HG02840 (cell line): ENCODE results near the gene CST8.
"Not testable (repeated sequence)": the region's sequence is repeated elsewhere in the genome, so short reads cannot be mapped to it uniquely, and the experiment has no call there.

ENCODE experiments used
- ATAC-seq: cut with Tn5 transposase; IDR thresholded peaks from one replicate; pipeline ENCODE4 v1.9.1; 2021; ENCODE audit warnings: mild to moderate bottlenecking, moderate library complexity, moderate number of reproducible peaks; ENCODE audit not compliant: unreplicated experiment, low FRiP score

Gene CST8

GRCh38 chr20:23490817-23491216 lies at the start of gene CST8:
CST8 (plus strand) TSS chr20:23491117; CDS start chr20:23491668, 551 bp downstream.
- no peak for ATAC-seq

DNA sequence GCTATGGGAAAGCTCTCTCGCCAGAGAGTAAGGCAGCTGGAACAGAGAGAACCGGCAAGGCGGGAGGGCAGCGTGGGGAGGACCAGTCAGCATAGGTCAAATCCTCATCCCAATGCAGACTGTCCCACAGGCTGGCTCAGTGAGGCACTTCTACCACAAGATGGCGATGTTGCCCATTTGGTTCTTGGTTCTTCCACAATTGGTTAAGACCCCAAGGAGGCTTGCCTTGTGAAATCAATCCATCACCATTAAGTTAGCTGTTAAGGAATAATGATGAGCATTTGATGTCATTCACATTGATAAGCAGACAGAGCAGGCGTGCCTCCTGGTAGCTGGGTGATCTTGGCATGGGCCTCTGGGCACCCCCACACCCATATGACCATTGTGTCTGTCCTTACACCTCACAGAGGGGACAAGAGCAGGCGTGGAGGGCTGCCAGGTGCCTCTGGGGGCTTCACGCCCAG lies 49.0 kb upstream of the CST8 start:
- ATAC-seq, result no peak

DNA sequence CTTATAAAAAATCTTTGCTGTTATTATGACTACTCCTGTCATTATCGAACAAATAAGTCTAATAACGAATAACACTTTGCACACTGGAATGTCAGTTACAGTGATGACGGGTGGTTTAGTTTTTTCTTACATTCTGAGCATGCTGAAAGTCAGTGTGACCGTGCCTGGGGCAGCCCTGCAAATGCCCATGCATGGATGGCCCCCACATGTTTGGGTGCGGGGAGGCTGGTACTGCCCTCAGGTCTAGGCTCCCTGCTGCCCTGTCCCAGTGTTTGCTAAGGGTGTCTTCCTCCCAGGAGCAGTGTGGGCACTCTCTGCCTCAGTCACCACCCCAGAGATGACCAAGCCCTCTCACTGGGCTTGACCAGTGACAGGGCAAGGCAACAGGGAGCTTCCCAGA lies 48.5 kb upstream of the CST8 start:
- no peak for ATAC-seq

DNA sequence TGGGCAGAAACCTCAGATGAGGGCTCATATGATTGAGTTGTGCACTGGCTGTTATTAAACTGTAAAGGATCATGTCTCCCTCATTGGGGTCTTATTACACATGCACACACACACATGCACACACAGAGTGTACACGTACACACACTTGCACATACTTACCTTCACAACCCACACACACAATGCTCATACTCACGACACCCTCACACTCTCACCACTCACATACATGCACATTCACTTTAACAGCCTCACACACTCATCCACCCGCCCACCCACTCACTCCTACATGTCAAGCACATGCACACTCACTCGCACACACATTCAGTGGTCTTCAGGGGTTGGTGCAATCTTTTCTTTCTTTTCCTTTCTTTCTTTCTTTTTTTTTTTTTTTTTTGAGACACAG lies 46.1 kb upstream of the CST8 start:
- ATAC-seq, result no peak

- ATAC-seq, result no peak
These were observed 45.2 kb upstream of the CST8 start for GRCh38 chr20:23445596-23446217.

DNA sequence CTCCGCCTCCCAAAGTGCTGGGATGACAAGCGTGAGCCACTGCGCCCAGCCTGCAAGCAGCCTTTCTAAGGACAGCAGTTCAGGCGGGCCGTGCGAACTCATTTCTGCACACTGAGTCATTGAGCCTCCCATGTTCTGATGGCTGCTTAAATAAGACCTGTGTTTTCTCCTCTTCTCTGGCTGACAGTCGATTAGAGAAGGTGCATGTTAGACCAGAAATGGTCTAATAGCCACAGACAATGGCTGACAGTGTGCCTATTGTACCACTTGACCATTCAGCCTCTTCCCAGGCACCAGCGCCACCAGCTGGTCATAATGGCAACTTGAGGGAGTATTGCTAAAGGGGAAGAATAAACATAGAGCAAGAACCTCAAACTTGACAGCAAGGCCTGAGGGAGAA lies 44.4 kb upstream of the CST8 start:
- no peak for ATAC-seq

GRCh38 chr20:23448167-23448566 lies 42.8 kb upstream of the CST8 start:
- ATAC-seq, result no peak

DNA sequence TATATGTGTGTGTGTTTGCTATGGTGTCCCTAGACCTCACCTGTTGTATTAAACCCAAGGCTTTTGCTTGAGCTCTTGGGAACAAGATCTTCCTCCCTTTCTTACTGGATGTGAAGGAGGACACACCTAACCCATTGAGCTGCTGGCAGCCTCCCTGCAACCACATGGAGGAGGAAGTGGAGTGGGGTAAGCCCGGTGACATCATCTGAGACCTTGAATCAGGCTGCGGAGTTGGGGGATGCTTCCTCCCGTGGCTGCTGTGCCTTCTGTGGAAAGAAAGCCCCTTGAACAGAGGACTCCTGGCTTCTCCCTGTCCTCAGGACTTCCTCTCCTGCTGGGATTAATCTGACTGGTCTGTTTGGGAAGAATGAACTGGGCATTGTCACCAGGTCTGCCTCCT lies 41.5 kb upstream of the CST8 start:
- ATAC-seq, result no peak

GRCh38 chr20:23450877-23451276 lies 40.0 kb upstream of the CST8 start:
- no peak for ATAC-seq

DNA sequence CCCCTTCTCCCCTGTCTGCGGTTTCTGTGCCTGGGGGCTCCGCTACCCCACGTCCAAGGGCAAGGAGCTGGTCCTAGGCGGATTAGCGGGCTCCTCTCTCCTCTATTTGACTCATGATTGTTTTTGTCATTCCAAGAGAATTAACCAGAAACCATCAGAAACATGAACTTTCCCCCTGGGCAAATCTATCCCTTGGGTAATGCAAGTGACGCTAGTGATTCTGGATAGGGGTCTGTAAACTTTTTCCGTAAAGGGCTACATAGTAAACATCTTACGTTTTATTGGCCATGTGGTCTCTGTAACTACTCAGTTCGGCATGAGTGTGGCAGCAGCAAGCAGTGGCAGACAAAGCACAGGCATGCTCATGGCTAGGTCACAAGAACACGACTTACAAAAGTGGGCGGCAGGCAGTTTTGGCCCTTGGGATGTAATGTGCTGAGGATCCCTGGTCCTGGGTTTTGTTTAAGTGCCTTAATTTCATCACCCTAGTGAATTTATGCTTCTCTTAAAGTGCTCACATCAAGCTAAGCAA lies 38.9 kb upstream of the CST8 start:
- no peak for ATAC-seq

DNA sequence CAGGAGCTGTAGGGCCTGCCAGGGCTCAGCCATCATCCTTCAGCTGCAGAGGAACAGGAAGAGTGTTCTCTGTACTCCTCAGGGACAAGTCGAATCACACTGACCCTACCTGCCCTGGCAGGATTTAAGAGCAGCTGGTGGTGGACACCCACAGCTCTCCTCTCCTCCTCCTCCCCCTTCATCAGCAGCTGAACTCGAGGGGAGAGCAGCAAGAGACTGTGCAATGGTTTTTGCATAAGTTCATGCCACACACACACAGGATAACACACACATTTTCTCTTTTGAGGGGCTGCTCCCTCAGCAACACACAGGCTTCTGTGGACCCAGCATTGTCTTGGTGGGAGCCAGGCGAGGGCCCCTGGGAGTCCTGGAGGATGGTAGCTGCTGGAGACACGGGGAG lies 38.1 kb upstream of the CST8 start, which contains the start of gene CST11:
Gene CST11, minus strand, starts transcription at position 101 of the 400 bp plus-strand sequence. Its CDS starts 65 bp downstream, at position 36.
- ATAC-seq, result no peak

DNA sequence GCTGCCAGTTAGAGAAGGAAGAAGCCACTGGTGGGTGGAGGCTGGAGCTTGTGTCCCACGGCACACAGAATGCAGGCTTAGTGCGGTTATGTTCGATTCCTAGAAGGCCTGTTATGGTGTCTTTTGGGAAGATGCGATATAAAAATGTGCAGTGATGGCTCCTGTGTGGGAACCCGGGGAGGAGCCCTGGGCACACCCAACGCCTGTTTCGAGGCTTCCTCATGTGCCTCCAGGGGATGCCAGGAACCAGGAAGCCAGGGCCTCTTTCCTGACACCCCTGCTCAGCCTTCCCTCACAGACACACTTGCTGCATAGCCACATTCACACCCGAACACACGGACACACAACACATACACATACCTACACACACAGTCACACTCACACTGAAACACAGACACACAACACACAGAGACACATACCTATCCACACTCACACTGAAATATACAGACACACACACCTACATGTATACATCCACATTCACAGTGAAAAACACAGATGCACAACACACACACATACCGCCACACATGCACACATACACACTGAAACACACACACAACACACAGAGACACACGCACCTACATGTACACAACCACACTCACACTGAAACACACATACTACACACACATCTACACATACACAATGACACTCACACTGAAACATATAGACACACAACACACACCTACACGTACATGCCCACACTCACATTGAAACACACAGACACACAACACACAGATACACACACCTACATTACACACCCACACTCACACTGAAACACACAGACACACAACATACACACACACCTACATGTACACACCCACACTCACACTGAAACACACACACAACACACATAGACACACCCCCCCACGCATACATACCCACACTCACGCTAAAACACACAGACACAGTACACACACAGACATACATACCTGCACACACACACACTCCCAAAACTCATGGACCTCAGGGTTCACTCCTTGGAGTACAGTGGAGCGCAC lies 37.1 kb upstream of the CST8 start:
- ATAC-seq, result no peak

GRCh38 chr20:23454816-23455215 lies 36.1 kb upstream of the CST8 start:
- ATAC-seq, result no peak

DNA sequence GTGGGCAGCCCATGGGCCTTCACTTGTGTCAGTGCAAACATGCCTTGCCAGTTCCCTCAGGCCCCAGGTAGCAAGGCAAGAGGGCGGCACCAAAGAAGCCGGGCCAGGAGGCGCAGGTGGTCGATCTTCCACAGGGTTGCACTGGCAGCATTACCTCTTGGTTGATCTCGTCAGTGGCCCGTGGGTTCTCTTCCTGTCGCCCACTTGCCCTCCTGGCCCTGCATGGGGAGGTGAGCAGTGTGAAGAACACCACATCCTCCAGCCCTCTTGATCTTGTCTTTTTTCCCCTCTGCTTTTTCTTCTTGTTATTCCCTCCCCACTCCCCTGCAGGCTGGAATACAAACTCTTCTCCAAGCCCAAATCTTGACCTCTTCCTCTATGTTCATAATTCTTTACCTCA lies 35.3 kb upstream of the CST8 start:
- no peak for ATAC-seq

GRCh38 chr20:23456409-23456808 lies 34.5 kb upstream of the CST8 start:
- no peak for ATAC-seq

GRCh38 chr20:23456873-23457272 lies 34.0 kb upstream of the CST8 start:
- ATAC-seq, result no peak

DNA sequence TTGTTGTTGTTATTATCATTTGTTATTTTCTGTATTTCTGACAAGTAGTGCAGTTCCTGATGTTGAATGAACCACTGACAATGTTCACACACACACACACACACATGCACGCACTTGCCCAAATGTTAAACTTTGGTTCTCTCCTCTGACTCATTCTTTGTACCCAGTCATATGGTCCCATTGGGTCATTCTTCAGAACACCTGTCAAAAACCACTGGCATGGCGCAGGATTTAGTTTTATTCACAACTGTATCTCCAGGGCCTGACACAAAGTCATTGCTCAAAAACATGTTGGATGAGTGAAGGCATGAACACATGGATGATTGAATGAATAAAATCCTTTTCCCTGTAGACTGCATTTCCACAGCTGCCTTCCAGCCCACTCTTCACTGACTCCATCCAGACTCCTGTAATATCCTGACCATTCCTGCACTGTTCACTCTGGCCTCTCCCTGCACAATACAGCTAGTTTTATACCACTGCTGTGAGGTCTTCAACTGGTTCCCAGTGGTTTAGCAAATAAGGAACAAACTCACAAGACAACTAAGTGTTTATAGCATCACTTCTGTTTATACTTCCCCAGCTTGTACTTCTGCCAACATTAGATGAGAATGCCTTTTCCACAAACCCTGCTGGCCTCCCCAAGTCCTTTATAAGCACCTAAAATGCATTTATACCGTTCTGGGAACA lies 31.3 kb upstream of the CST8 start:
- ATAC-seq, result no peak

GRCh38 chr20:23461180-23461579 lies 29.7 kb upstream of the CST8 start:
- no peak for ATAC-seq

- ATAC-seq, result not testable (repeated sequence)
These were observed 24.0 kb upstream of the CST8 start for GRCh38 chr20:23466961-23467360.

- not testable (repeated sequence) for ATAC-seq
These were observed 18.6 kb upstream of the CST8 start for GRCh38 chr20:23472306-23472705.

- ATAC-seq, result not testable (repeated sequence)
These were observed 17.6 kb upstream of the CST8 start for GRCh38 chr20:23473293-23473692.
